H1 (cell line): ENCODE results near the gene CTNND2. TPM values are rescaled to one million over a fixed set of nuclear protein-coding genes. Genes with fewer than 3 reads are reported as not detected.
A peak's percentile ranks its signal among the peaks of the same experiment; 100 is the strongest.

Experiments
- CTCF ChIA-PET: fragments of 300-600 bp; sonication (Branson Sonifier 250); formaldehyde crosslinking; loops from one replicate; lab custom pipeline; 2021; ENCODE audit not compliant: partially characterized antibody; lab: Charles Lee
- POLR2A ChIA-PET: fragments of 300-600 bp; sonication (Branson Sonifier 250); formaldehyde crosslinking; loops from one replicate; lab custom pipeline; 2021; ENCODE audit warnings: inconsistent platforms; ENCODE audit not compliant: partially characterized antibody; lab: Charles Lee
- DNase-seq, 2 experiments: peaks; one replicate each; pipeline versions ENCODE4 v3.0.0 to v3.0.0-alpha.2; 2010 to 2022; ENCODE audit warnings: low spot score in 2 of 2, low read depth in 1 of 2, mixed read lengths in 1 of 2
- FAIRE-seq: peaks from 2 replicates; lab custom pipeline; 2011; peaks lifted over from hg19 to GRCh38; lab: Jason Lieb, UNC
- H2AFZ ChIP-seq: 2 replicates; pipeline ENCODE4 v1.8.1; 2012; ENCODE audit warnings: low read length, inconsistent platforms
- H2AK5ac ChIP-seq: 2 replicates; pipeline ENCODE4 v1.6.1; 2013; ENCODE audit warnings: low read depth, low read length
- H2BK120ac ChIP-seq: replicated peaks from 2 replicates; pipeline ENCODE3; 2013; ENCODE audit warnings: low read depth, low read length, inconsistent platforms
- H2BK12ac ChIP-seq: 2 replicates; pipeline ENCODE4 v1.6.1; 2013; ENCODE audit warnings: low read depth, low read length
- H2BK15ac ChIP-seq: 2 replicates; pipeline ENCODE4 v1.6.1; 2013; ENCODE audit warnings: low read length
- H2BK20ac ChIP-seq: 2 replicates; pipeline ENCODE4 v1.6.1; 2013; ENCODE audit warnings: low read length
- H2BK5ac ChIP-seq: 2 replicates; pipeline ENCODE4 v1.6.1; 2013; ENCODE audit warnings: low read depth, low read length
- H3K14ac ChIP-seq: 2 replicates; pipeline ENCODE4 v1.6.1; 2013; ENCODE audit warnings: inconsistent platforms; ENCODE audit not compliant: insufficient read length
- H3K18ac ChIP-seq: 2 replicates; pipeline ENCODE4 v1.6.1; 2013; ENCODE audit warnings: low read length; ENCODE audit errors: extremely low read depth
- H3K23ac ChIP-seq: 2 replicates; pipeline ENCODE4 v1.6.1; 2013; ENCODE audit warnings: inconsistent platforms; ENCODE audit not compliant: insufficient read length
- H3K23me2 ChIP-seq: 2 replicates; pipeline ENCODE4 v1.6.1; 2013; ENCODE audit warnings: low read depth, low read length
- H3K27ac ChIP-seq: 2 replicates; pipeline ENCODE4 v1.6.1; 2011; ENCODE audit warnings: low read depth, low read length, inconsistent platforms
- H3K27me3 ChIP-seq, 4 experiments: replicated peaks in 1 of 4; 1 replicate in 1 of 4; 2 replicates in 3 of 4; pipeline versions ENCODE4 v1.6.1 to v1.8.1; 2011 to 2013; ENCODE audit warnings: low read length in 3 of 4, mild to moderate bottlenecking in 3 of 4, inconsistent platforms in 2 of 4, mixed read lengths in 2 of 4, moderate library complexity in 1 of 4; ENCODE audit not compliant: control insufficient read depth in 3 of 4, insufficient read depth in 3 of 4; ENCODE audit errors: extremely low read depth in 1 of 4
- H3K36me3 ChIP-seq, 4 experiments: 2 replicates each; pipeline versions ENCODE4 v1.6.1 to v1.8.1; 2011 to 2013; ENCODE audit warnings: mild to moderate bottlenecking in 4 of 4, low read length in 3 of 4, moderate library complexity in 2 of 4, control low read depth in 1 of 4, inconsistent platforms in 1 of 4; ENCODE audit not compliant: insufficient read depth in 4 of 4, control insufficient read depth in 2 of 4
- H3K4ac ChIP-seq: replicated peaks from 2 replicates; pipeline ENCODE3; 2013; ENCODE audit warnings: low read length, low read depth, mixed read lengths, inconsistent platforms; ENCODE audit not compliant: insufficient read length
- H3K4me1 ChIP-seq, 4 experiments: replicated peaks in 1 of 4; 1 replicate in 1 of 4; 2 replicates in 3 of 4; pipeline versions ENCODE4 v1.6.1 to v1.8.1; 2011 to 2013; ENCODE audit warnings: low read length in 3 of 4, inconsistent platforms in 2 of 4, mixed read lengths in 1 of 4; ENCODE audit not compliant: insufficient read depth in 4 of 4, control insufficient read depth in 3 of 4
- H3K4me2 ChIP-seq, 2 experiments: 2 replicates each; pipeline versions ENCODE4 v1.6.1 to v1.8.1; 2011 to 2013; ENCODE audit warnings: low read depth in 2 of 2, low read length in 2 of 2, control low read depth in 1 of 2, inconsistent platforms in 1 of 2, mild to moderate bottlenecking in 1 of 2; ENCODE audit not compliant: insufficient read depth in 1 of 2
- H3K4me3 ChIP-seq, 4 experiments: fragments of 200-600, 300-600 bp in 1 of 4; sonication (generic), shearing (Covaris generic), sonication (Bioruptor Twin) in 1 of 4; 2 replicates each; pipeline versions ENCODE4 v1.5.1 to v1.8.1; 2011 to 2016; ENCODE audit warnings: low read length in 4 of 4, low read depth in 3 of 4, control low read depth in 2 of 4, inconsistent platforms in 2 of 4, mild to moderate bottlenecking in 2 of 4, mixed read lengths in 1 of 4, moderate library complexity in 1 of 4; ENCODE audit not compliant: insufficient read depth in 2 of 4; ENCODE audit errors: extremely low read depth in 1 of 4
- H3K56ac ChIP-seq: replicated peaks from 2 replicates; pipeline ENCODE3; 2013; ENCODE audit warnings: low read depth, mild to moderate bottlenecking, mixed read lengths, low read length, inconsistent platforms; ENCODE audit not compliant: insufficient read length
- H3K79me1 ChIP-seq: 2 replicates; pipeline ENCODE4 v1.6.1; 2013; ENCODE audit warnings: low read depth, low read length, control low read depth
- H3K79me2 ChIP-seq, 2 experiments: 2 replicates each; pipeline versions ENCODE4 v1.6.1 to v1.8.1; 2012 to 2013; ENCODE audit warnings: low read length in 2 of 2, mild to moderate bottlenecking in 2 of 2, inconsistent platforms in 1 of 2; ENCODE audit not compliant: insufficient read depth in 2 of 2, control insufficient read depth in 1 of 2
- H3K9ac ChIP-seq, 4 experiments: replicated peaks in 1 of 4; 1 replicate in 1 of 4; 2 replicates in 3 of 4; pipeline versions ENCODE4 v1.6.1 to v1.8.1; 2011 to 2013; ENCODE audit warnings: low read depth in 3 of 4, low read length in 3 of 4, control low read depth in 2 of 4, mild to moderate bottlenecking in 2 of 4, moderate library complexity in 2 of 4, inconsistent platforms in 1 of 4; ENCODE audit errors: extremely low read depth in 1 of 4
- H3K9me3 ChIP-seq, 2 experiments: 2 replicates each; pipeline versions ENCODE4 v1.6.1 to v1.8.1; 2012 to 2013; ENCODE audit warnings: mild to moderate bottlenecking in 2 of 2, moderate library complexity in 2 of 2, control low read depth in 1 of 2, inconsistent platforms in 1 of 2, low read depth in 1 of 2, low read length in 1 of 2, mixed read lengths in 1 of 2; ENCODE audit not compliant: insufficient read depth in 2 of 2
- H4K20me1 ChIP-seq, 2 experiments: replicated peaks in 1 of 2; 2 replicates each; pipeline versions ENCODE3 to v1.8.1; 2011 to 2013; ENCODE audit warnings: inconsistent platforms in 2 of 2, low read length in 2 of 2, mild to moderate bottlenecking in 1 of 2; ENCODE audit not compliant: insufficient read depth in 2 of 2, control insufficient read depth in 1 of 2
- H4K5ac ChIP-seq: 2 replicates; pipeline ENCODE4 v1.6.1; 2013; ENCODE audit warnings: low read length, low read depth, mixed read lengths, inconsistent platforms; ENCODE audit not compliant: insufficient read length
- H4K8ac ChIP-seq: 2 replicates; pipeline ENCODE4 v1.8.0; 2013; ENCODE audit warnings: mild to moderate bottlenecking, moderate library complexity, low read length, inconsistent platforms; ENCODE audit not compliant: insufficient read depth; ENCODE audit errors: extremely low read depth
- H4K91ac ChIP-seq: replicated peaks from 2 replicates; pipeline ENCODE3; 2013; ENCODE audit warnings: low read length, mixed read lengths, inconsistent platforms; ENCODE audit not compliant: insufficient read length
- SIN3A ChIP-seq, 2 experiments: IDR thresholded peaks in 1 of 2; conservative IDR thresholded peaks in 1 of 2; 2 replicates each; pipeline ENCODE4 v1.6.1; 2011 to 2012; ENCODE audit warnings: low read length in 2 of 2, improper control_type of control experiment in 1 of 2, low read depth in 1 of 2, mild to moderate bottlenecking in 1 of 2
- WGBS, 2 experiments: shearing (Covaris generic) in 1 of 2; methylation state at CpG; one replicate each; pipeline versions ENCODE4 v1.1.6 to v1.1.7; 2013 to 2015; ENCODE audit warnings: low lambda C conversion rate in 2 of 2, mixed read lengths in 2 of 2, inconsistent platforms in 1 of 2, low coverage in 1 of 2, missing lambda C conversion rate in 1 of 2; ENCODE audit not compliant: insufficient replicate concordance in 2 of 2, insufficient coverage in 1 of 2, insufficient read length in 1 of 2; ENCODE audit errors: extremely low coverage in 1 of 2, missing lambda C conversion rate in 1 of 2; 5-methylcytosine and 5-hydroxymethylcytosine counted together
- polyA plus RNA-seq, 7 experiments: library from polyadenylated mRNA; depleted of rRNA in 3 of 7; stranded (reverse) in 5 of 7; unstranded in 2 of 7; fragments of >200 nt in 5 of 7; fragments of 200-250 nt in 2 of 7; gene quantifications; 1 replicate in 5 of 7; 2 replicates in 1 of 7; 4 replicates in 1 of 7; pipeline versions ENCODE4 v1.2.1 to v1.2.3, GENCODE V29; 2011 to 2013; ENCODE audit warnings: missing spikeins in 2 of 7, mixed read lengths in 2 of 7
- total RNA-seq: library from RNA; stranded (reverse); fragmentation: NEBNext Ultra II Directional; extraction: Animal tissue kit (Norgen Biotek cat#: 25700); gene quantifications from 2 replicates; pipeline ENCODE4 v1.2.1, GENCODE V29; 2021

CTNND2 gene
- total and polyA plus RNA-seq, 2 of the 8 experiments (the other 6 are each of a cell fraction or from before 2014, with no cell fraction given), result 7.4 to 14.2 TPM

DNA sequence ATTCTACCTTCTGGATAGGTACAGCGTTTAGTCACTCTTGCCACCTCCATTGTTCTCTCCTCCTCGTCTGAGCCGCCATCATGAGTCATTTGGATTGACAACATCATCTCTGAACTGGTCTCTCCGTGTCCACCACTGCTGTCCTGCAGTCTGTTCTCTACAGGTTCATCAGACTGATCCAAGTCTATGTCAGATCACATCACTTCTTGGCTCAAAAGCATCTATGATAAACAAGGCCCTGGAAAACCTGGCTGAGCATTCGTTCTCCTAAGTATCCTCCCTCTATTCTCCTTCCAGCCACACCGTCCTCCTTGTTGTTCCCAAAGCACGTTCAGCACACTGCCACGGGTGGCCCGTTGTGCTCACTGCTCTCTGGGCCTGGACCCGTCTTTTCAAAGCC is 50.5 kb downstream of the CTNND2 start:
- DNase-seq, result no peak
- Histone ChIP-seq H4K20me1 (no peaks in the 10 kb centered on the region), H3K79me2 (no peaks in the 10 kb centered on the region), H3K56ac (no peak overlapping the region), H3K4me3 (no peak overlapping the region), H4K8ac (no peak overlapping the region), H3K36me3 (no peaks in the 10 kb centered on the region), H3K79me1 (no peaks in the 10 kb centered on the region), H3K4ac (no peak overlapping the region), H3K27me3 (no peaks in the 10 kb centered on the region), H2BK12ac (no peak overlapping the region), H3K18ac (no peak overlapping the region), H3K23me2 (no peaks in the 10 kb centered on the region), H3K9me3 (no peaks in the 10 kb centered on the region), H2AK5ac (peak overlapping the region; percentile 69; the same call in 1 of the 2 replicates), H3K23ac (no peak overlapping the region), H2BK5ac (no peak overlapping the region), H3K14ac (no peak overlapping the region), H2AFZ (no peak overlapping the region), H4K5ac (no peak overlapping the region), H3K9ac (no peak overlapping the region), H2BK15ac (no peak overlapping the region), H2BK20ac (no peak overlapping the region), H2BK120ac (no peak overlapping the region), H3K4me1 (peaks cover 0 to 6% (median 3%) of the 10 kb centered on the region in 4 experiments; a peak in 2 of 7 replicates), H3K27ac (0 out of 2 replicates have a peak overlapping the region, but pooled peaks have one; percentile 12), H4K91ac (no peak overlapping the region), H3K4me2 (no peak overlapping the region)
- ChIA-PET POLR2A (no interaction called here), CTCF (no interaction called here)
- 96% methylated on average over 10 of the region's 10 CpGs; no CpG with 5 or more reads in 1 of the 2 experiments for WGBS, 2 experiments
- no peak for TF ChIP-seq SIN3A (conservative IDR thresholded peaks at IDR 0.05 in 1 of 2, IDR thresholded peaks at IDR 0.05 in 1 of 2; ENCODE audit: low read depth in 1 of 2, low read length in 2 of 2)
- FAIRE-seq, result no peak
